Measurements from ENCODE around the gene NCOA1. TPM values are rescaled to one million over a fixed set of nuclear protein-coding genes. Genes with fewer than 3 reads are reported as not detected.

The NCOA1 gene
- total RNA-seq, 1 donor from 2014 or later: 11.0 TPM

GRCh38 chr2:24680196-24680595, 189.1 kb downstream of the NCOA1 start:
- DNase-seq (ENCODE audit: low read depth): no peak
- no peak for TF ChIP-seq CTCF (conservative IDR thresholded peaks at IDR 0.05; ENCODE audit: low read depth, low read length)
- no peak overlapping the region for H3K4me3 ChIP-seq (ENCODE audit: low read depth, low read length)

GRCh38 chr2:24682304-24682703, 191.2 kb downstream of the NCOA1 start:
- no peak for DNase-seq (ENCODE audit: low read depth)
- no peak overlapping the region for H3K4me3 ChIP-seq (ENCODE audit: low read depth, low read length)
- no peak for TF ChIP-seq CTCF (conservative IDR thresholded peaks at IDR 0.05; ENCODE audit: low read depth, low read length)

- DNase-seq (ENCODE audit: low read depth): no peak
- H3K4me3 ChIP-seq (ENCODE audit: low read depth, low read length): no peak overlapping the region
- TF ChIP-seq CTCF (conservative IDR thresholded peaks at IDR 0.05; ENCODE audit: low read depth, low read length): no peak
Observed at GRCh38 chr2:24683408-24683807, 192.4 kb downstream of the NCOA1 start.

DNA sequence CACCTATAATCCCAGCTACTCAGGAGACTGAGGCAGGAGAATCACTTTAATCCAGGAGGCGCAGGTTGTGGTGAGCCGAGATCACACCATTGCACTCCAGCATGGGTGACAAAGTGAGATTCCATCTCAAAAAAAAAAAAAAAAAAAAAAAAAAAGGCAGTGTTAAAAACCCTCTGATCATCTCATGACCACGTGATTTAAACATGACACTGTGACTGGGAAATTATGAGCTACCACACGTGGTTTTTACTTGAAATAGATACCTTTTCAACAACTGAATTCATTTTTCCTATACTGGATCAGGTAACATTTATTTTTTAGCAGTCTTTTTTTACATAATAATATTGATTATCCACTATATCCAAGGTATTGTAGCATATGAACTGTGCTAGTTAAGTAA, 199.5 kb downstream of the NCOA1 start:
- no peak overlapping the region for H3K4me3 ChIP-seq (ENCODE audit: low read depth, low read length)
- no peak for DNase-seq (ENCODE audit: low read depth)
- no peak for TF ChIP-seq CTCF (conservative IDR thresholded peaks at IDR 0.05; ENCODE audit: low read depth, low read length)

DNA sequence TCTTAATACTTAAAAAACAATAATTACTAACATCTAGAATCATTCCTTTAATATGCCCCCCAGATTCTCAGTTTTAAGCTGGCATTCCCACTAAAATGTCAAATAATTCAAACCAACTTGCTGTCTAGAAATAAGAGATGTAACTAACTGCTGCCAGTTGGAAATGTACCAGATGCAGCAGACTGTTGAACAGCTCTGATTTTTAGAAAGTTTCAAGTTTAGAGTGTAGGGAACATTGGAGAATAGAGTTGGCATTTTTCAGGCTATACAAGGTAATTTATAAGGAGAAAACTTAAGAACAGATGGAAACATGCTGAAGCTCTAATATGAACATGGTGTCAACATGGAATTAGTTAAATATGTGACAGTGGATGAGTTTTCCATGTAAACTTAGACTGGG, 200.8 kb downstream of the NCOA1 start:
- TF ChIP-seq CTCF (conservative IDR thresholded peaks at IDR 0.05; ENCODE audit: low read depth, low read length): no peak
- no peak overlapping the region for H3K4me3 ChIP-seq (ENCODE audit: low read depth, low read length)
- DNase-seq (ENCODE audit: low read depth): no peak

GRCh38 chr2:24697792-24698191, 206.7 kb downstream of the NCOA1 start:
- DNase-seq (ENCODE audit: low read depth): no peak
- no peak for TF ChIP-seq CTCF (conservative IDR thresholded peaks at IDR 0.05; ENCODE audit: low read depth, low read length)
- no peak overlapping the region for H3K4me3 ChIP-seq (ENCODE audit: low read depth, low read length)

DNA sequence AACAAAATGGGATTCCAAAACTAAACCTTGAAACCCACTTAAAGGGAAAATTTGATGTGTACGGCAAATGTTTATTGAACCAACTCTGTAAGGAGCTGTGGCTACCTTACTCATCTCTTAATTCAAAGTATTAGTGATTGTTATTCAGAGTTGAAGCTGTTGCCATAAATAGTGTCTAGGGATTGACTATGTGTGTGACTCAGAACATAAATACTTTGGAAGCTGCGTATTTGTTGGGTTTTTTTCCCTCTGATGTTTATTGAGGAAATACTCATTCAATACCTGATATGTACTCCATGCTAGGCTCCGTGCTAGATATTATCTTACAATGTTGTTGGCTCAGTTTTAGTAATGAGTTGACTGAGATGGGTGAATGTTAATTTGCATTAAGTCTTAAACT, 211.7 kb downstream of the NCOA1 start:
- no peak overlapping the region for H3K4me3 ChIP-seq (ENCODE audit: low read depth, low read length)
- no peak for TF ChIP-seq CTCF (conservative IDR thresholded peaks at IDR 0.05; ENCODE audit: low read depth, low read length)
- DNase-seq (ENCODE audit: low read depth): peak; percentile 33

Measured in epithelial cell of proximal tubule (primary cell).